Mucosa of descending colon (tissue), 3 donors: ENCODE data around the gene TRIM65. TPM values are rescaled to one million over a fixed set of nuclear protein-coding genes. Genes with fewer than 3 reads are reported as not detected.

ENCODE experiments used
- ATAC-seq: fragments of 200-7000 bp; cut with Tn5 transposase; one replicate; pipeline ENCODE4 v1.9.1; 2020; ENCODE audit warnings: mild to moderate bottlenecking, moderate library complexity
- DNase-seq, 3 donors: peaks; one replicate each; pipeline ENCODE4 v3.0.0-alpha.2; 2020
- H3K36me3 ChIP-seq: fragments of 200-600 bp; one replicate; pipeline ENCODE4 v1.8.0; 2021; ENCODE audit warnings: low read depth, mild to moderate bottlenecking
- H3K4me1 ChIP-seq: fragments of 200-600 bp; one replicate; pipeline ENCODE4 v1.8.0; 2021; ENCODE audit warnings: low read depth, mild to moderate bottlenecking
- H3K4me3 ChIP-seq: fragments of 200-600 bp; one replicate; pipeline ENCODE4 v1.8.0; 2021; ENCODE audit warnings: mild to moderate bottlenecking
- H3K9me3 ChIP-seq: fragments of 200-600 bp; one replicate; pipeline ENCODE4 v1.8.0; 2021; ENCODE audit warnings: mild to moderate bottlenecking
- intact Hi-C, 2 donors: fragments of 100-400 bp; cut with DNase I in 1 of 2; cut with micrococcal nuclease in 1 of 2; formaldehyde crosslinking; loops; one replicate each; pipeline versions ENCODE4 v1.11.0 to v1.11.1; 2022; cut with DNase I, micrococcal nuclease
- total RNA-seq, 3 donors: library from RNA; stranded (reverse); fragmentation: NEBNext Ultra II Directional in 2 of 3; extraction: Animal tissue kit (Norgen Biotek cat#: 25700) in 2 of 3; gene quantifications; one replicate each; pipeline versions ENCODE4 v1.2.1 to v1.2.4, GENCODE V29; 2021 to 2023
- TF ChIP-seq, protein P1 (sequence below): fragments of 200-600 bp; IDR thresholded peaks from one replicate; pipeline ENCODE4 v1.8.0; 2022; ENCODE audit warnings: antibody characterized with exemption, mild to moderate bottlenecking
- donor health status: DM: no; HTN: no; CAD: no; lungs with moderate emphysema.
- donor health status: DM: no; HTN: no; CAD: no.
- donor health status: DM: no; HTN: yes; CAD: no.

Gene TRIM65
- total RNA-seq, 3 donors from 2014 or later: 13.7 to 23.8 (median 15.4) TPM

DNA sequence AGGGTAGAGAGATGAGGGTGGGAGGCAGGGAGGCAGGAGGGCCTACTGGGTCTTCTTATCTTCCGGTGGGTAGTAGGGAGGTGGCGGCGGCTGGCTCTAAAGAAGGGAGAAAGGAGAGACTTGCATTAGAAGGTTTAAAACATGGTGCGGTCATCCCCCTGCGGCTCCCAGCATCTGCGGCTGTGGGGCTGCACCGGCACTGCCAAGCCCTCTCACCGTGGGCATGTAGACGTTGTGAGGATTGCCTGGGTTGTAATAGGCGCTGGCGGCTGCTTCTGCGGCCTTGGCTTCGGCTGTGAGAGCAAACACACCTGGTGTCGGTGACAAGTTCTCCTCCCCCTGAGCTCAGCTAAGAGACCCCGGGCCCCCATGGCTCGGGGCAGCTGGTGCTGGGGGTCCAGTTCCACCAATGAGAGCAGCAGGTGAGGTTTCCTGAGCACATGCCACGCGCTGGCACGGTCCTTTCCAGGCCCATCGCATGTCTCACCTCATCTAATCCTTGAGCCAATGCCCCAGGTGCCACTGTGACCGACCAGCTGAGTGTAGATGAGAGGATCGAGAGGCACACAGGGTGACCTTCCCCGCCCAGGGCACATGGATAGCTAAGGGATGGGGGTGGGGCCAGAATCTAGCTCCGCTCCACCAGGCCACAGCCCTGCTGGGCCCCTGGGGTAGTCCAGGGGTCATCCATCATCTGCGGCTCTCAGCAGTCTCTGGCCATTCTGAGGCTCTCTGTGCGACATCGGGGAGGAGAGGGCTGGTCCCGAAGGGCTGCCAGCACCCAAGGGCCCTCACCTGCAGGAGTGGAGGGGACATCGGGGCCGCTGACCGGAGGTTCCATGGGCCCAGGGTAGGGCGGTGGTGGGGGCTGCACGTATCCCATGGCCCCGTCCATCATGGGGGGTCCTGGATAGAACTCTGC lies 49.8 kb downstream of the TRIM65 start:
- H3K9me3 ChIP-seq: no peaks in the 10 kb centered on the region
- H3K4me3 ChIP-seq: no peak overlapping the region
- no peak for ATAC-seq
- intact Hi-C loops: no loop called here
- peaks cover 2% of the 10 kb centered on the region for H3K36me3 ChIP-seq
- TF ChIP-seq, protein P1, sequence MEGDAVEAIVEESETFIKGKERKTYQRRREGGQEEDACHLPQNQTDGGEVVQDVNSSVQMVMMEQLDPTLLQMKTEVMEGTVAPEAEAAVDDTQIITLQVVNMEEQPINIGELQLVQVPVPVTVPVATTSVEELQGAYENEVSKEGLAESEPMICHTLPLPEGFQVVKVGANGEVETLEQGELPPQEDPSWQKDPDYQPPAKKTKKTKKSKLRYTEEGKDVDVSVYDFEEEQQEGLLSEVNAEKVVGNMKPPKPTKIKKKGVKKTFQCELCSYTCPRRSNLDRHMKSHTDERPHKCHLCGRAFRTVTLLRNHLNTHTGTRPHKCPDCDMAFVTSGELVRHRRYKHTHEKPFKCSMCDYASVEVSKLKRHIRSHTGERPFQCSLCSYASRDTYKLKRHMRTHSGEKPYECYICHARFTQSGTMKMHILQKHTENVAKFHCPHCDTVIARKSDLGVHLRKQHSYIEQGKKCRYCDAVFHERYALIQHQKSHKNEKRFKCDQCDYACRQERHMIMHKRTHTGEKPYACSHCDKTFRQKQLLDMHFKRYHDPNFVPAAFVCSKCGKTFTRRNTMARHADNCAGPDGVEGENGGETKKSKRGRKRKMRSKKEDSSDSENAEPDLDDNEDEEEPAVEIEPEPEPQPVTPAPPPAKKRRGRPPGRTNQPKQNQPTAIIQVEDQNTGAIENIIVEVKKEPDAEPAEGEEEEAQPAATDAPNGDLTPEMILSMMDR: no peak
- peak in 1 of 3 donors; percentile 57 for DNase-seq
- peaks cover 31% of the 10 kb centered on the region for H3K4me1 ChIP-seq

DNA sequence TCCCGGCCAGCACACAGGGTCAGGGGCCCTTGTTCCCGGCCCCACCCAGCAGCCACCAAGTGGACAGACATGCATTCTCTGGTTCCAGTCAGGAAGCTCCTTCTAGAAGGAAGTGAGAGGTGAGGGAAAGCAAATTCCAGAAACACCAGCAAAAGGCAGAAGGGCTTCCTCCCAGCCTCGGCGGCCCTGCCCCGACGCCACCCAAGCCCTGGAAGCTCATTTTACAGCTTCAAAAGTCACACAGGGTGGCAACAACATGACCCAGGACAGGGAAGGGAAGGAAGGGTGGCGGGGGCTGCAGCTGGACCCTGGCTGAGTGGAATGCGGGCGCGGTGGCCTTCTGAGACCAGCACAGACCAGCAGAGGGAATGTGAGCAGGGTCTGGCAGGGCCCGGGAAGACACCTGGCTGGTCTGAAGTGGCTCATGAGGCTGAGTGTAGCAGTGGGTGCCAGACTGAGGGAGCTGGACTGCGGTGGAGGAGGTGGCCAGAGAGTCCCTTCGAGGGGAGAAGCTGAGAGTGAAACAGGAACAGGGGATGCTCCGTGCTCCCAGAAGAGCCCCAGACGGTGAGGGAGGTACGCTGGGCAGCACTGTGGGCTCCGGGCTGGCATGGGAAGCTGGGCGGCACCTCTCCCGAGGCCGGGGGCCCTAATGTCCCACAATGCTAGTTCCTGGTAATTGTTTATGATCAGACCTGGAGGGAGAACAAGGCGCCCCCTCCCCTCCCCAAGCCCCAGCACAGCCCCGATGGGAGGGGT lies 50.6 kb downstream of the TRIM65 start:
- peaks cover 31% of the 10 kb centered on the region for H3K4me1 ChIP-seq
- H3K9me3 ChIP-seq: no peaks in the 10 kb centered on the region
- ATAC-seq (peak; percentile 34), DNase-seq (peak in 2 of 3 donors; percentile 64 to 69)
- peaks cover 2% of the 10 kb centered on the region for H3K36me3 ChIP-seq
- intact Hi-C loops: no loop called here
- H3K4me3 ChIP-seq: no peak overlapping the region
- TF ChIP-seq, protein P1: no peak

DNA sequence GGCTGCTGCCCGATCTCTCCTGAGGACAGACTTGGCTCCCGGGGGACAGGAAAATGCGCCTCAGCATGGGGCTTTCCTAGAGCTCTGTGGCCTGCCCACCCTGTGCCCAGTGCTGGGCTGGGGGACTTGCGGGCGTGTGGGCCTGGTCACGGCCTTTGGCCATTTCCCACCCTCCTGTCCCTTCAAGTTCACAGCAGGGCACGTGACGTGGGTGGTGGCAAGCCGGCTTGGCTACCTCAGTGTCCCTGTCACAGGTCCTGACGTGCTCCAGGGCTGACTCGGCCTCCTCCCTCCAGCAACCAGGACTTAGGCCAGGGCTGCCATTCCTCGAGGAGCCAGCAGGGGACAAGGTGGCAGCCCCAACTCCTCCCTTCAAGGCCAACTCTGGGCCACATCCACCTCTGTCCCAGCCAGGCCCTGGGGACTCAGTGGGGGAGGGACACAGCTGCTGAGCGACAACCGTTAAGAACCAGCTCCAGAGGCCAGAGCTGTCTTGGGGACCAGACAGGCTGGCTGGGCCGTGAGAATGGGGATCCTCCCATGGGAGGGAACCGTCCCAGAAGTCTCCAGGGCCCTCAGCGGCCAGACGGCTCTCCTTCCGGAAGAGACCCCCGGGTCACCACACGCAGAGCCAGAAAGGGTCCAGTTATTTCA lies 51.6 kb downstream of the TRIM65 start:
- ATAC-seq (peak; percentile 81), DNase-seq (peak; percentile 86 to 93 (median 90))
- H3K36me3 ChIP-seq: peaks cover 2% of the 10 kb centered on the region
- intact Hi-C loops: no loop called here
- no peak overlapping the region for H3K4me3 ChIP-seq
- peaks cover 31% of the 10 kb centered on the region for H3K4me1 ChIP-seq
- no peaks in the 10 kb centered on the region for H3K9me3 ChIP-seq
- TF ChIP-seq, protein P1: peak; percentile 89

DNA sequence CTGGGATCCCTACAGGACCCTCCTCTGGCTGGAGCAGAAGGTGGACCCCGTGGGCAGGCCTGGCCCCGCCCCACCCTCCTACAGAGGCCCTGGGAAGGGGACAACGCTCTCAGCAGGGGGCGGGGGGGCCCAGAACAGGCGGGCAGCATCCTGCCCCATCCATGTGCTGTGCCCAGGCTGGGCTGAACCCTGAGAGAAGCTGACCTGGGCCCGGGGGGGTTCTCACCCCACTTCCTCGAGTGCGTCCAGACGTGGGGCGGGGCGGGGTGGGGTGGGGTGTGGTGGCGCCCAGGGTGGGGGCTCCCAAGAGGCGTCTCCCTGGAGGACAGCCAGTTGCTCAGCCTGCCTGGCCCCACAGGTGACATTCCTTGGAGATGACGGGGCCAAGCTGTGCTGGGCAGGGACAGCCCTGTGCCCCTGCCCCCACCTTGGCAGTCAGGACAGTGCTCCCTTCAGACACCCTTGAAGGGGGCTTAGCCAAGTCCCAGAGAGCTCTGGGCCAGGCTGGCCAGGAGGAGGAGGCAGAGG lies 52.2 kb downstream of the TRIM65 start:
- TF ChIP-seq, protein P1: no peak
- no peaks in the 10 kb centered on the region for H3K9me3 ChIP-seq
- intact Hi-C loops: no loop called here
- DNase-seq: peak; percentile 73 to 88 (median 84)
- peaks cover 31% of the 10 kb centered on the region for H3K4me1 ChIP-seq
- no peak overlapping the region for H3K4me3 ChIP-seq
- peak; percentile 76 for ATAC-seq
- H3K36me3 ChIP-seq: peaks cover 2% of the 10 kb centered on the region
